ENCODE results near the gene RFX6. TPM values are rescaled to one million over a fixed set of nuclear protein-coding genes. Genes with fewer than 3 reads are reported as not detected.

Gene RFX6
- total RNA-seq = not detected in 2 replicates

GRCh38 chr6:116876635-116877611, at the start of gene RFX6:
TSS of gene RFX6 (plus strand) at chr6:116877242. CDS start at chr6:116877276, 34 bp downstream.

GRCh38 chr6:116828983-116829382, 48.1 kb upstream of the RFX6 start, which contains the start of gene GPRC6A:
TSS of gene GPRC6A (minus strand) at chr6:116829083. CDS start at chr6:116829013, 70 bp downstream.

Other genes starting within 250 kb of the RFX6 start
- 14.1 and 16.4 TPM in 2 replicates for gene ZUP1, start 208.5 kb upstream of the RFX6 start, total RNA-seq
- gene KPNA5, start 196.0 kb upstream of the RFX6 start, total RNA-seq = 6.1 and 7.2 TPM in 2 replicates
- 1.4 and 1.8 TPM in 2 replicates for gene FAM162B, start 111.5 kb upstream of the RFX6 start, total RNA-seq
- not detected in 2 replicates for gene GPRC6A, start 48.2 kb upstream of the RFX6 start, total RNA-seq

Measured in smooth muscle cell of bladder (primary cell).